ENCODE results near the gene CNGB1. TPM values are rescaled to one million over a fixed set of nuclear protein-coding genes. Genes with fewer than 3 reads are reported as not detected.

CNGB1 gene
- total RNA-seq, 2 experiments from 2014 or later: not detected

DNA sequence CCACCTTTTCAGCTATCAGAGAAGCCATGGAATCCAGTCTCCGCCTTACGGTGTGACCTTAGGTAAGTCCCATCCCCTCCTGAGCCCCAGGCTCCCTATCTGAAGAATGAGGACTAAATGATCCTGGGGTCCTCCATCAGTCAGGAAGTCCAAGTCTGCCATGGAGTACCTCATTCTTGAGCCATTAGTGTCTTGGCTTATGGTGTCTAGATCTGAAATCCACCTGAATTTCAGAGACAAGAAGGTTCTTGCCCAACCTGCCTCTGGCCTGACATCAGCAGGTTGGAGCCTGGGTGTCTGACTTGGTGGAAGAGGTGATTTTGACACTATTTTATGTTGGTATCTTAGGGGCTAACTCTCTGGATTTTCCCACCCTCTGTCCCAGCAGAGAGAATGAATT, 47.1 kb downstream of the CNGB1 start:
- TF ChIP-seq, protein P1, sequence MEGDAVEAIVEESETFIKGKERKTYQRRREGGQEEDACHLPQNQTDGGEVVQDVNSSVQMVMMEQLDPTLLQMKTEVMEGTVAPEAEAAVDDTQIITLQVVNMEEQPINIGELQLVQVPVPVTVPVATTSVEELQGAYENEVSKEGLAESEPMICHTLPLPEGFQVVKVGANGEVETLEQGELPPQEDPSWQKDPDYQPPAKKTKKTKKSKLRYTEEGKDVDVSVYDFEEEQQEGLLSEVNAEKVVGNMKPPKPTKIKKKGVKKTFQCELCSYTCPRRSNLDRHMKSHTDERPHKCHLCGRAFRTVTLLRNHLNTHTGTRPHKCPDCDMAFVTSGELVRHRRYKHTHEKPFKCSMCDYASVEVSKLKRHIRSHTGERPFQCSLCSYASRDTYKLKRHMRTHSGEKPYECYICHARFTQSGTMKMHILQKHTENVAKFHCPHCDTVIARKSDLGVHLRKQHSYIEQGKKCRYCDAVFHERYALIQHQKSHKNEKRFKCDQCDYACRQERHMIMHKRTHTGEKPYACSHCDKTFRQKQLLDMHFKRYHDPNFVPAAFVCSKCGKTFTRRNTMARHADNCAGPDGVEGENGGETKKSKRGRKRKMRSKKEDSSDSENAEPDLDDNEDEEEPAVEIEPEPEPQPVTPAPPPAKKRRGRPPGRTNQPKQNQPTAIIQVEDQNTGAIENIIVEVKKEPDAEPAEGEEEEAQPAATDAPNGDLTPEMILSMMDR (conservative IDR thresholded peaks at IDR 0.05; ENCODE audit: low read length): no peak
- no peak for TF ChIP-seq EZH2phosphoT487 (IDR thresholded peaks at IDR 0.05; ENCODE audit: borderline replicate concordance, low read depth, low read length)
- BruUV-seq (replicated peaks): no TSS peak
- CTCF ChIA-PET (ENCODE audit: unreplicated experiment): no interaction called here

GRCh38 chr16:57923418-57923817, 47.5 kb downstream of the CNGB1 start:
- POLR2A ChIA-PET: no interaction called here
- no peaks in the 10 kb centered on the region for H3K9me3 ChIP-seq (ENCODE audit: low read length)
- no peaks in the 10 kb centered on the region for H3K36me3 ChIP-seq (ENCODE audit: insufficient read depth, low read length)
- H3K79me2 ChIP-seq (ENCODE audit: insufficient read depth, low read depth, low read length): no peaks in the 10 kb centered on the region
- intact Hi-C loops (cut with micrococcal nuclease; ENCODE audit: unreplicated experiment): no loop called here
- TF ChIP-seq, protein P1 (conservative IDR thresholded peaks at IDR 0.05; ENCODE audit: low read length): no peak
- no peak for TF ChIP-seq EZH2phosphoT487 (IDR thresholded peaks at IDR 0.05; ENCODE audit: borderline replicate concordance, low read depth, low read length)
- no peaks in the 10 kb centered on the region for H3K4me1 ChIP-seq (ENCODE audit: insufficient read depth, low read length, poor library complexity, severe bottlenecking)
- CTCF ChIA-PET (ENCODE audit: unreplicated experiment): no interaction called here
- H3K4me2 ChIP-seq (ENCODE audit: low read length): no peak overlapping the region
- no peak overlapping the region for H3K27ac ChIP-seq (ENCODE audit: low read depth, low read length, poor library complexity, severe bottlenecking)
- DNase-seq (ENCODE audit: low spot score): no peak
- no peaks in the 10 kb centered on the region for H3K9me2 ChIP-seq (ENCODE audit: insufficient read depth, low read length)
- H2AFZ ChIP-seq (ENCODE audit: low read length): no peak overlapping the region
- no peak overlapping the region for H3K4me3 ChIP-seq (ENCODE audit: low read depth, low read length, poor library complexity, severe bottlenecking)
- no peaks in the 10 kb centered on the region for H4K20me1 ChIP-seq (ENCODE audit: insufficient read depth, low read length)
- BruUV-seq (replicated peaks): no TSS peak

More for the DNA sequence above, 47.1 kb downstream of the CNGB1 start:
- no peak overlapping the region for H3K27ac ChIP-seq (ENCODE audit: low read depth, low read length, poor library complexity, severe bottlenecking)
- no peaks in the 10 kb centered on the region for H3K36me3 ChIP-seq (ENCODE audit: insufficient read depth, low read length)
- no peak for DNase-seq (ENCODE audit: low spot score)
- POLR2A ChIA-PET: no interaction called here
- H4K20me1 ChIP-seq (ENCODE audit: insufficient read depth, low read length): no peaks in the 10 kb centered on the region
- no peaks in the 10 kb centered on the region for H3K9me3 ChIP-seq (ENCODE audit: low read length)
- H3K4me1 ChIP-seq (ENCODE audit: insufficient read depth, low read length, poor library complexity, severe bottlenecking): no peaks in the 10 kb centered on the region
- no peaks in the 10 kb centered on the region for H3K79me2 ChIP-seq (ENCODE audit: insufficient read depth, low read depth, low read length)
- no peak overlapping the region for H2AFZ ChIP-seq (ENCODE audit: low read length)
- no peaks in the 10 kb centered on the region for H3K9me2 ChIP-seq (ENCODE audit: insufficient read depth, low read length)
- H3K4me3 ChIP-seq (ENCODE audit: low read depth, low read length, poor library complexity, severe bottlenecking): no peak overlapping the region
- intact Hi-C loops (cut with micrococcal nuclease; ENCODE audit: unreplicated experiment): no loop called here
- no peak overlapping the region for H3K4me2 ChIP-seq (ENCODE audit: low read length)

DNA sequence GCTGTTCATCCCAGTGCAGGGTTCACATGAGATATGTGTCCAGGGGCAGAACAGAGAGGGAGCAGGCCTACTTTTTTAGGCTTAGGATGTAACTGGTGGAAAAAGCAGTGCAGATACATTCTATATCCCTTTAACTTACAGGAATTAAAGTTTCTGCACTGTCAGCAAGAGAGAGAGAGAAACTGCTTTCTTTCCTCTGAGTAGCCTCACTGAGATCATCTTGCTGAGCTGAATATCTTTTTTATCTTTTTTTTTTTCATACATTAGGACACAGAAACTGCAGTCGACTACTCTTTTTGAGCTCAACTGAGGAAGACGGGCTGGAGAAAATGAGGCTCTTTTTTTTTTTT, 50.1 kb downstream of the CNGB1 start:
- CTCF ChIA-PET (ENCODE audit: unreplicated experiment): interaction anchor here (0.6 kb wide), 2 partner anchors 273 to 288 kb away, joined by 3 read pairs; no protein-coding TSS in a partner anchor
- Histone ChIP-seq H3K4me2 (ENCODE audit: low read length) (no peak overlapping the region), H3K79me2 (ENCODE audit: insufficient read depth, low read depth, low read length) (no peaks in the 10 kb centered on the region), H3K9me2 (ENCODE audit: insufficient read depth, low read length) (no peaks in the 10 kb centered on the region), H3K27ac (ENCODE audit: low read depth, low read length, poor library complexity, severe bottlenecking) (no peak overlapping the region), H3K4me1 (ENCODE audit: insufficient read depth, low read length, poor library complexity, severe bottlenecking) (no peaks in the 10 kb centered on the region), H3K4me3 (ENCODE audit: low read depth, low read length, poor library complexity, severe bottlenecking) (no peak overlapping the region), H2AFZ (ENCODE audit: low read length) (no peak overlapping the region), H3K36me3 (ENCODE audit: insufficient read depth, low read length) (no peaks in the 10 kb centered on the region), H4K20me1 (ENCODE audit: insufficient read depth, low read length) (no peaks in the 10 kb centered on the region), H3K9me3 (ENCODE audit: low read length) (no peaks in the 10 kb centered on the region)
- no peak for DNase-seq (ENCODE audit: low spot score)
- intact Hi-C loops (cut with micrococcal nuclease; ENCODE audit: unreplicated experiment): no loop called here
- POLR2A ChIA-PET: interaction anchor here (0.7 kb wide), 3 partner anchors 50 to 332 kb away, joined by 4 to 6 read pairs (median 6); no protein-coding TSS in a partner anchor
- no peak for TF ChIP-seq EZH2phosphoT487 (IDR thresholded peaks at IDR 0.05; ENCODE audit: borderline replicate concordance, low read depth, low read length)
- TF ChIP-seq, protein P1 (conservative IDR thresholded peaks at IDR 0.05; ENCODE audit: low read length): no peak
- BruUV-seq (replicated peaks): no TSS peak

Data from OCI-LY7 (cell line).